GM18867 (cell line): ENCODE results near the gene OCLN.
A peak's percentile ranks its signal among the peaks of the same experiment; 100 is the strongest.
"Not testable (repeated sequence)": the region's sequence is repeated elsewhere in the genome, so short reads cannot be mapped to it uniquely, and the experiment has no call there.

Experiments
- ATAC-seq: cut with Tn5 transposase; IDR thresholded peaks from one replicate; pipeline ENCODE4 v1.9.1; 2021; ENCODE audit warnings: mild to moderate bottlenecking, moderate library complexity; ENCODE audit not compliant: unreplicated experiment

Gene OCLN

GRCh38 chr5:69492391-69492922 lies at the start of gene OCLN:
Gene OCLN (plus strand): TSS chr5:69492790. CDS start chr5:69504245, 11,455 bp downstream.
- peak; percentile 50 for ATAC-seq

DNA sequence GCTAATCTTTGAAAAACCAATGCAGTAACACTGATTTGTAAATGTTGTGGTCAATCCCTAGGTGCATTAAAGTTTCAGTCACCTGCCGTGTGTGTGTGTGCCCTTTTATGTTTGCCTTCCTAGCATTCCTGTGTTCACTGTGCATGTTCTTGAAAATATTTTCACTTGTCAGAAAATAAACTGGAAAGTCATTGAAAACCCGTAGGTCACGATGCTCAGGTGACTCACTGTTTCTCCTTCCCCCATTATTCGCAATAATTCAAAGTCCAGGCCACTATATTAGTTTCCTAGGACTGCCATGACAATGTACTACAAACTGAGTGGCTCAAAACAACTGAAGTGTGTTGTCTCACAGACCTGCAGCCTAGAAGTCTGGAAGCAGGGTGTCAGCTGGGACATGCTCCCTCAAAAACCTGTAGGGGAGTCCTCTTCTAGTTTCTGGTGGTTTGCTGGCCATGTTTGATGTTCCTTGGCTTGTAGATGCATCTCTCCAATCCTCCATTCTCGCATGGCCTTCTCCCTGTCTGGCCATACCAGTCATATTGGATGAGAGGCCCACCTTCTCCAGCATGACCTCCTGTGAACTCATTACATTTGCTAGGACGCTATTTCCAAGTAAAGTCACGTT lies 48.3 kb upstream of the OCLN start:
- no peak for ATAC-seq

DNA sequence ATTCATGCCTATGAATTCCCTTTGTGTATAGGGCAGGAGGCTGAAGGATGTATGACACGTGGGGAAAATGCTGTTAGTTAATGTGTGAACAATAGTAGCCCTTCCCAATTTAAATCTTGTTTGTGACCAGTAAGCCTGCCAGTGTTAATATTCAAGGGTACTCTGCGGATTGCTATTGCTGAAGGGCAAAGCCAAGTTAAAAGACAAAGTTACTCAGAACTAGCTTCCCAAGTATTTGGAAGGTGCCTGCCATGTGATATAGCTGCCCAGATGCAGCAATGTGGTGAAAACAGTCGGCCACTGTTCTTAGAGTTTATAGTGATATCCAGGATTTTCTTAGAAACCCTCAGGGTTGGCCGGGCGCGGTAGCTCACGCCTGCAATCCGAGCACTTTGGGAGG lies 43.1 kb upstream of the OCLN start:
- no peak for ATAC-seq

- no peak for ATAC-seq
Measured at GRCh38 chr5:69450116-69450515, 42.5 kb upstream of the OCLN start.

- ATAC-seq = not testable (repeated sequence)
Measured at GRCh38 chr5:69450527-69450926, 42.1 kb upstream of the OCLN start.

DNA sequence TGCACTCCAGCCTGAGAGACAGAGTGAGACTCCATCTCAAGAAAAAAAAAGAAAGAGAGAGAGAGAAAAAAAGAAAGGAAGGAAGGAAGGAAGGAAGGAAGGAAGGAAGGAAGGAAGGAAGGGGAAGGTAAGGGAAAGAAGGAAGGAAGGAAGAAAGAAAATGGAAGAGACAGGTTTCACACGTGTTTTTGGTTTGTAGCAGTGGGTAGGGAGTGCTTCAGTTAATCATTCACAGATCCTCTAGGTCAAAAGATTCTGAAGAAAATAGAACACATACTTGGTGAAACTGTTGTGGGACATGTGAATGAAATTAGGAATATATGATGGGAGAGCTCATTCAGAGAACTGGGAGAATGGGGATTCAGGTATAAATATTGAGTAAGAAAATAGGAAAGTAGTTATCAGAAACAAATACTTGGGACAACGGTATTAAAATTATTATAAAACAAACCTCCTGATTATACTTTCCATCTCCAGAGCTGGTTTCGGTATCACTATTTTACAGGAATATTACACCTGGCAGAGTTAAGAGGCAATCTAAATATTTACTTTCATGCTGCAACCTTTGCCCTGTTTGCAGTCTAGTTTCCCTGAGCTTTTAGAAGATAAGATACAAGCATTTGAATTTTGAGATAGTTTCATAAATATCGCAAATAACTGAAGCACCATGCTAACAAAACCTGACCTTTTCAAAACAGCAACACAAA lies 40.5 kb upstream of the OCLN start:
- no peak for ATAC-seq

DNA sequence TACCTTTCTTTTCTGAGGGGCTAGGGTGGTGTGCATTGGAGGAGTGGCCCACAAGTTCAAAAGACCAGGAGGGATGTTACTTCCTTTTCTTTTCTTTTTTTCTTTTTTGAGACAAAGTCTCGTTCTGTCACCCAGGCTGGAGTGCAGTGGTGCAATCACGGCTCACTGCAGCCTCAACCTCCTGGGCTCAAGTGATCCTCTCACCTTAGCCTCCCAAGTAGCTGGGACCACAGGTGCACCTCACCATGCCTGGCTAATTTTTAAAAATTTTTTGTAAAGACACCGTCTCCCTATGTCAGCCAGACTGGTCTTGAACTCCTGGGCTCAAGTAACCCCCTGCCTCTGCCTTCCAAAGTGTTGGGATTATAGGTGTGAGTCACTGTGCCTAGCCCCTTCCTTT lies 39.1 kb upstream of the OCLN start:
- ATAC-seq = not testable (repeated sequence)

DNA sequence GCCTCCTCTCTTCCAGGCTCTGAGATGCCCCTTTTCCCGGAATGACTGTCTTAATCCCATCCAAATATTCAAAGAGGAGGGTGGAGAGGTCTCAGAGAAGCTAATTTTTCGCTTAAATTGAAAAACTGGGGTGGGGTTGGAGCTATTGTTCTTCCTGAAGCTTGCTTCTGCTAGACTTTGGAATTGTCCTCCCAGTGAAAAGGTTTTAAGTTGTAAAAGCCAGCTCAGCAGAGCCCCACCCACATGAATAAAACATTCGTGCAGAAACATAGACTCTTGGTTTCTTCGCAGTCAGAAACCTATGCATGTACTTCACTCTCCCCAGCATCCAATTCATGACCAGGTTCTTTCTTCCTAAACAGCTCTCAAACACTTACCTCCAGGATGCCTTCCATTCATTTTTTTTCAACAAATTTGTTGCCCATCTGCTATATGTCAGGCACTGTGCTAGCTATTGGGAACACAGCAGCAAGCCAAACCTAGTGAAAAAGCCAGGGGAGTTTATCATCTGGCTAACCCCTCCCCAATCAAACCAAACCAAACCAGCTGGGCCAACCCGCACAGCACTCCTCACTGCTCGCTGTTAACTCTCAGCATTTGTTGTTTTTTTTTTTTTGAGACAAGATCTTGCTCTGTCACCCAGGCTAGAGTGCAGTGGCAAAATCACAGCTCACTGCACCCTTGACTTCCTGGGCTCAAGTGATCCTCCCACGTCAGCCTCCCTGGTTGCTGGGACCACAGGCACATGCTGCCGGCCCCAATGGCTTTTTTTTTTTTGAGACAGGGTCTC lies 37.9 kb upstream of the OCLN start:
- no peak for ATAC-seq

DNA sequence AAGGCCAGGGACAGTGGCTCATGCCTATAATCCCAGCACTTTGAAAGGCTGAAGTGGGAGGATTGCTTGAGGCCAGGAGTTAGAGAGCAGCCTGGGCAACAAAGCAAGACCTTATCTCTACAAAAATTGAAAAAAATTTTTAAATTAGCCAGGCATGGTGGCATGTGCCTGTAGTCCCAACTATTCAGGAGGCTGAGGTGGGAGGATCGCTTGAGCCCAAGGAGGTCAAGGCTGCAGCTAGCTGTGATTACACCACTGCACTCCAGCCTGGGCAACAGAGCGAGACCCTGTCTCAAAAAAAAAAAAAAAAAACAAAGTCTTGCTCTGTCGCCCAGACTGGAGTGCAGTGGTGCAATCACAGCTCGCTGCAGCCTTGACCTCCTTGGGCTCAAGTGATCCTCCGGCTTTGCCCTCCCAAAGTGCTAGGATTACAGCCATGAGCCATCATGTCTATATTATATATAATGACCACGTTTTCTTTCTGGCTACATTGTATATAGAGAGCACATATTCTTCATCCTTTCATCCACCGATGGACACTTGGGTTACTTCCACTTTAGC lies 37.1 kb upstream of the OCLN start:
- not testable (repeated sequence) for ATAC-seq

DNA sequence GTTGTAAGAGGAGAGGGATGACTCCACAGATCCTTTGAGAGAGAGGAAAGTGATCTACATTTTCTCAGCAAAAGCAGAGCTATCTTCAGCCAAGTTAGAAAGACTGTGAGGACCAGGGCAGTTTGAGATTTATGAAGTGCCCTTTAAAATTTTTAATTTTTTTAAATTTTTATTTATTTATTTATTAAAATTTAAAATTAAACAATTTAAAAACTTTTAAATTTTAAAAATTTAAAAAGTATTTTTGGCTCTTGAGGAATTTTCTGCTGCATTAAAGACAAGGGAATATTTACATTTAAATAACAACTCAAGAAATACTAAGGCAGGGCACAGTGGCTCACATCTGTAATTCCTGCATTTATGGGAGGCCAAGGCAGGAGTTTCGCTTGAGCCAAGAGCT lies 30.4 kb upstream of the OCLN start:
- ATAC-seq = no peak

- ATAC-seq = not testable (repeated sequence)
Measured at GRCh38 chr5:69466375-69466774, 26.2 kb upstream of the OCLN start.

- ATAC-seq = peak; percentile 94
Measured at GRCh38 chr5:69467442-69468225, 25.0 kb upstream of the OCLN start.

- no peak for ATAC-seq
Measured at GRCh38 chr5:69468631-69469030, 24.0 kb upstream of the OCLN start.

- ATAC-seq = not testable (repeated sequence)
Measured at GRCh38 chr5:69471516-69471915, 21.1 kb upstream of the OCLN start.

- ATAC-seq = not testable (repeated sequence)
Measured at GRCh38 chr5:69472535-69473143, 20.0 kb upstream of the OCLN start.

GRCh38 chr5:69477170-69477569 lies 15.4 kb upstream of the OCLN start:
- ATAC-seq = no peak

DNA sequence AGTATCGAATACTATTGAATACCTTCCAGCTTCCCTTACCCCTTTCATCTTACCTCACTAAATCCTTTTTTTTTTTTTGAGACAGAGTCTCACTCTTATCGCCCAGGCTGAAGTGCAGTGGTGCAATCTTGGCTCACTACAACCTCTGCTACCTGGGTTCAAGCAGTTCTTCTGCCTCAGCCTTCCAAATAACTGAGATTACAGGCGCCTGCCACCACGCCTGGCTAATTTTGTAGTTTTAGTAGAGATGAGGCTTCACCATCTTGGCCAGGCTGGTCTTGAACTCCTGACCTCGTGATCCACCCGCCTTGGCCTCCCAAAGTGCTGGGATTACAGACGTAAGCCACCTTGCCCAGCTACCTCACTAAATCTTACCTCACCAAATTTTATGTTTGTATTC lies 14.3 kb upstream of the OCLN start:
- ATAC-seq = not testable (repeated sequence)

- no peak for ATAC-seq
Measured at GRCh38 chr5:69484891-69485290, 7.7 kb upstream of the OCLN start.

DNA sequence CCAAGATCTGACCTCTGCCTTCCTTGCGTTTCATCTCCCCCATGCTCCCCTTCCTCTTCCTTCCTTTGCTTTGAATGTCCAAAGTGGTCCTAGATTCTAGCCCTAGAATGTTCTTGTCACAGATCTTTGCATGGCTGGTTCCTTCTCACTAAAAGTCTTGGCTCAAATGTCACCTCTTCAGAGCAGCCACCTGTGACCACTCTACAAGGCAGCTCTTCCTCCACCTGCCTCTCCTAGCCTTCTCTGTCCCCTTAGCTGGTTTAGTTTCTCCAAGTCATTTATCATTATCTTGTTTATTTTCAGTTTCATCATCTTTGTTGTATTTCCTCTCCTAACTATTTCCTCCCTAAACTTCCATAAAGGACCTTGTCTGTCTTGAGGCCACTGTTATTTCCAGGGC lies 7.1 kb upstream of the OCLN start:
- no peak for ATAC-seq

GRCh38 chr5:69489246-69489645 lies 3.3 kb upstream of the OCLN start:
- ATAC-seq = no peak
